Measurements from ENCODE around the gene FNTB. TPM values are rescaled to one million over a fixed set of nuclear protein-coding genes. Genes with fewer than 3 reads are reported as not detected.

The FNTB gene
- polyA plus RNA-seq, 1 experiment, result 17.3 TPM

DNA sequence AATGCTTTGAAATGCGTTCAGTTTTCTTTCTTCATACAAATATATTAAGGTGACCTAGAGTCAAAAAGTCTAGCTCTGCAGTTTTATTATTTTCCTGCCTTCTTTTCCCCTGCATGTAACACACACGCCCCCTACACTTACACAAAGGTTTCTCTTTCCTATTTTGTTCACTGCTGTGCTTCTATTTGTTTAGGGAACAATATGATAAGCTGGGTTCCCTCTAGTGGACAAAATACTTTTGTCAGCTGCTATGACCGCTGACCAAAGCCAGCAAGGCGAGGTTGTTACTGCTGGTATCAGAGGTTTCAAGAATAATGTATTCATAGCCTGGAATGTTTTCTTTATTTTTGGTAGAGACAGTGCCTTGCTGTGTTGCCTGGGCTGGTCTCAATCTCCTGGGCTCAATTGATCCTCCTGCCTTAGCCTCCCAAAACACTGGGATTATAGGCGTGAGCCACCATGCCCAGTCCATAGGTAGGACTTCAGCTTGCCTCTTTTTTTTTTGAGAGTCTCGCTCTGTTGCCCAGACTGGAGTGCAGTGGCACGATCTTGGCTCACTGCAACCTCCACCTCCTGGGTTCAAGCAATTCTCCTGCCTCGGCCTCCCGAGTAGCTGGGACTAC, 33.4 kb downstream of the FNTB start:
- TF ChIP-seq, protein P1, sequence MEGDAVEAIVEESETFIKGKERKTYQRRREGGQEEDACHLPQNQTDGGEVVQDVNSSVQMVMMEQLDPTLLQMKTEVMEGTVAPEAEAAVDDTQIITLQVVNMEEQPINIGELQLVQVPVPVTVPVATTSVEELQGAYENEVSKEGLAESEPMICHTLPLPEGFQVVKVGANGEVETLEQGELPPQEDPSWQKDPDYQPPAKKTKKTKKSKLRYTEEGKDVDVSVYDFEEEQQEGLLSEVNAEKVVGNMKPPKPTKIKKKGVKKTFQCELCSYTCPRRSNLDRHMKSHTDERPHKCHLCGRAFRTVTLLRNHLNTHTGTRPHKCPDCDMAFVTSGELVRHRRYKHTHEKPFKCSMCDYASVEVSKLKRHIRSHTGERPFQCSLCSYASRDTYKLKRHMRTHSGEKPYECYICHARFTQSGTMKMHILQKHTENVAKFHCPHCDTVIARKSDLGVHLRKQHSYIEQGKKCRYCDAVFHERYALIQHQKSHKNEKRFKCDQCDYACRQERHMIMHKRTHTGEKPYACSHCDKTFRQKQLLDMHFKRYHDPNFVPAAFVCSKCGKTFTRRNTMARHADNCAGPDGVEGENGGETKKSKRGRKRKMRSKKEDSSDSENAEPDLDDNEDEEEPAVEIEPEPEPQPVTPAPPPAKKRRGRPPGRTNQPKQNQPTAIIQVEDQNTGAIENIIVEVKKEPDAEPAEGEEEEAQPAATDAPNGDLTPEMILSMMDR (IDR thresholded peaks at IDR 0.05; ENCODE audit: low read depth, low read length), result peak; percentile 84
- H3K9me3 ChIP-seq (ENCODE audit: control insufficient read depth, insufficient read depth, low read length), result no peaks in the 10 kb centered on the region
- no peaks in the 10 kb centered on the region for H3K27me3 ChIP-seq (ENCODE audit: control insufficient read depth, insufficient read depth, low read length)
- POLR2A ChIA-PET, result interaction anchor here (2.9 kb wide), 1 partner anchor 33 kb away, joined by 14 read pairs; the partner anchor contains the start of gene FNTB
- CTCF ChIA-PET, result interaction anchor here (0.6 to 4.9 kb wide), 35 partner anchors 9 to 817 kb away, joined by 3 to 100 read pairs (median 5); partner anchors contain the start of gene FNTB
- H3K4me3 ChIP-seq (ENCODE audit: low read depth, low read length), result no peak overlapping the region
- DNase-seq (ENCODE audit: low read depth, low spot score), result peak; percentile 54
- H3K27ac ChIP-seq (ENCODE audit: low read depth, low read length), result no peak overlapping the region

DNA sequence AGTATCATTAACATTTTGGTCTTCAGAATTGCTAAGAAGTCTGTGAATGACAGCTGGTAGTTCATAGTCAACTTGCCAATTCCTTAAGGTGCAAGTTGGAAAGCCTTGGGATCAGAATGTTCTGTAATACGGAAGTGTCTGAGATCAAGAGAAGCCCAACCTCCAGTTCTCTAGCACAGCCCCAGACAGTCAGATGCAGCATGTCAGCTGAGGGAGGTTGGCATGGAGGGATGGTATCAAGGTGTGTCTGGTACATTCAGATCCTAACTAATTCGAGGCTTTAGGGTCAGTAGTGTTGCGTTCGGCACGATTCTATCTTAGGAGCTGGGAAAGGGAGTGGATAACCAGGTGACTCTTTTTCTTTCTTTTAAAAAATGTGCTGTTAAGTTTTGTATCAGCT, 38.3 kb downstream of the FNTB start:
- Histone ChIP-seq H3K27ac (ENCODE audit: low read depth, low read length) (no peak overlapping the region), H3K9me3 (ENCODE audit: control insufficient read depth, insufficient read depth, low read length) (no peaks in the 10 kb centered on the region), H3K27me3 (ENCODE audit: control insufficient read depth, insufficient read depth, low read length) (no peaks in the 10 kb centered on the region), H3K4me3 (ENCODE audit: low read depth, low read length) (no peak overlapping the region)
- POLR2A ChIA-PET, result interaction anchor here (1.1 kb wide), 1 partner anchor 10 kb away, joined by 4 read pairs; no protein-coding TSS in a partner anchor
- CTCF ChIA-PET, result interaction anchor here (1.2 kb wide), 1 partner anchor 39 kb away, joined by 4 read pairs; no protein-coding TSS in a partner anchor
- no peak for DNase-seq (ENCODE audit: low read depth, low spot score)
- TF ChIP-seq, protein P1 (IDR thresholded peaks at IDR 0.05; ENCODE audit: low read depth, low read length), result no peak

DNA sequence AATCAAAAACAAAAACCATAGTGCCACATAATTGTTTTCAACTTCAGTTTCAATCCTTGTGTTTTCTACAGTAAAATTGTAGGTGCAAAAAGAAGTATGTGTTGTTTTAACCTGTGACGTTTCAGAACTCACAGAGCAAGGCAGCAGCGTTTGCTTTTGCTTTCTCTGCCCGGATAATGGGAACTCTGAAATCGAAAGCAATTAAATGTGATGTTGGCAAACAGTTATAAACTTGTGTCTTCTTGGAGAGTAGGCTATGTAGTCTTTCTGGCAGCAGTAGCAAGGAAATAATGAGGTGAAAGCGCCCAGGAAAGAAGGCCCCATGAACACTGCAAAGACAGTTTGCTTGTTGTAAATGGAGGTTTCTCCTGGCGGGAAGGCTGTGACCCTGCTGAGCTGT, 39.1 kb downstream of the FNTB start:
- Histone ChIP-seq H3K4me3 (ENCODE audit: low read depth, low read length) (no peak overlapping the region), H3K9me3 (ENCODE audit: control insufficient read depth, insufficient read depth, low read length) (no peaks in the 10 kb centered on the region), H3K27ac (ENCODE audit: low read depth, low read length) (no peak overlapping the region), H3K27me3 (ENCODE audit: control insufficient read depth, insufficient read depth, low read length) (no peaks in the 10 kb centered on the region)
- TF ChIP-seq, protein P1 (IDR thresholded peaks at IDR 0.05; ENCODE audit: low read depth, low read length), result no peak
- DNase-seq (ENCODE audit: low read depth, low spot score), result no peak
- ChIA-PET CTCF (no interaction called here), POLR2A (no interaction called here)

DNA sequence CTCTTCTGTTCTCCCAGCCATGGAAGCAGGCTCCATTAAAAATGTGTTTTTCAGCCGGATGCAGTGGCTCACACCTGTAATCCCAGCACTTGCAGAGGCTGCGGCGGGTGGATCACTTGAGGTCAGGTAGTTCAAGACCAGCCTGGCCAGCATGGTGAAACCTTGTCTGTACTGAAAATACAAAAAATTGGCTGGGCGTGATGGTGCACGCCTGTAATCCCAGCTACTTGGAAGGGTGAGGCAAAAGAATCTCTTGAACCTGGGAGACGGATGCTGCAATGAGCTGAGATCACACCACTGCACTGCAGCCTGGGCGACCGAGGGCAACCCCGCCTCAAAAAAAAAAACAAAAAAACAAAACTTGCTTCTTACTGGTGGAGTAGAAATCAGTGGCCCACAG, 39.8 kb downstream of the FNTB start:
- TF ChIP-seq, protein P1 (IDR thresholded peaks at IDR 0.05; ENCODE audit: low read depth, low read length), result no peak
- Histone ChIP-seq H3K9me3 (ENCODE audit: control insufficient read depth, insufficient read depth, low read length) (no peaks in the 10 kb centered on the region), H3K27me3 (ENCODE audit: control insufficient read depth, insufficient read depth, low read length) (no peaks in the 10 kb centered on the region), H3K27ac (ENCODE audit: low read depth, low read length) (no peak overlapping the region), H3K4me3 (ENCODE audit: low read depth, low read length) (no peak overlapping the region)
- POLR2A ChIA-PET, result no interaction called here
- no peak for DNase-seq (ENCODE audit: low read depth, low spot score)
- CTCF ChIA-PET, result no interaction called here

DNA sequence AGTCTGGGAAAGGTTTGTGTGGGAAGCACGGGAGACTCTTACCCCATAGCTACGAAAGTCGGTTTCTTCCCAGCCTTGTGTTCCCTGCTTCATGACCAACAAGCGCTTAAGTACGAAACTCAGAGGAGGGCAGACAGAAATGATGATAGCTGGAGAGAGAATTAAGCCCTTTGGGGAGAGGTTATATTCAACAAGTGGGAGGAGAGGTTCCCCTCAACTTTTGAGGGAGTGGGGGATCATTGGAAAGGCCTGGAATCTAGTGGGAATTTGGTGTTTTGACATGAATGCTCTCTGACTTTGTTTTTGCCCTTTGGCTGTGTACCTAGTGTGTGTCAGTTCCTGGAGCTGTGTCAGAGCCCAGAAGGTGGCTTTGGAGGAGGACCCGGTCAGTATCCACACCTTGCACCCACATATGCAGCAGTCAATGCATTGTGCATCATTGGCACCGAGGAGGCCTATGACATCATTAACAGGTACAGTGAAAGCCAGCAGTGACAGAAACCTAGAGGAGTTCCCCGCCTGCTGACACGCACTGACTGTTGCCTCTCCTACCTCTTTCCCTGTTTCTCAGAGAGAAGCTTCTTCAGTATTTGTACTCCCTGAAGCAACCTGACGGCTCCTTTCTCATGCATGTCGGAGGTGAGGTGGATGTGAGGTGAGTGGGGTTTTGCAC, 40.6 kb downstream of the FNTB start:
- ChIA-PET CTCF (no interaction called here), POLR2A (no interaction called here)
- Histone ChIP-seq H3K27me3 (ENCODE audit: control insufficient read depth, insufficient read depth, low read length) (no peaks in the 10 kb centered on the region), H3K9me3 (ENCODE audit: control insufficient read depth, insufficient read depth, low read length) (no peaks in the 10 kb centered on the region), H3K4me3 (ENCODE audit: low read depth, low read length) (no peak overlapping the region), H3K27ac (ENCODE audit: low read depth, low read length) (no peak overlapping the region)
- DNase-seq (ENCODE audit: low read depth, low spot score), result no peak
- TF ChIP-seq, protein P1 (IDR thresholded peaks at IDR 0.05; ENCODE audit: low read depth, low read length), result no peak
